Neural progenitor cell (in vitro differentiated cells): Measurements from ENCODE around the gene SRGAP2B. TPM values are rescaled to one million over a fixed set of nuclear protein-coding genes. Genes with fewer than 3 reads are reported as not detected.
"Not testable (repeated sequence)": the region's sequence is repeated elsewhere in the genome, so short reads cannot be mapped to it uniquely, and the experiment has no call there.

Experiments
- DNase-seq: peaks from one replicate; pipeline ENCODE4 v3.0.0-alpha.2; 2016; ENCODE audit warnings: low spot score
- H2AFZ ChIP-seq: fragments of 200-600 bp; sonication (generic); replicated peaks from 2 replicates; pipeline ENCODE4 v1.6.1; 2016; ENCODE audit warnings: antibody characterized with exemption
- H3F3A ChIP-seq: fragments of 200-600 bp; sonication (generic); 2 replicates; pipeline ENCODE4 v1.6.1; 2016; ENCODE audit warnings: antibody characterized with exemption, low read depth
- H3K27ac ChIP-seq: fragments of 200-600 bp; sonication (generic); 2 replicates; pipeline ENCODE4 v1.5.1; 2016; ENCODE audit warnings: mild to moderate bottlenecking
- H3K27me3 ChIP-seq: fragments of 200-600 bp; sonication (generic); 2 replicates; pipeline ENCODE4 v1.6.1; 2016; ENCODE audit warnings: mild to moderate bottlenecking, moderate library complexity
- H3K36me3 ChIP-seq: fragments of 200-600 bp; sonication (generic); 2 replicates; pipeline ENCODE4 v1.5.1; 2016
- H3K4me1 ChIP-seq: fragments of 200-600 bp; sonication (generic); 2 replicates; pipeline ENCODE4 v1.6.1; 2016; ENCODE audit warnings: mixed run types
- H3K4me2 ChIP-seq: fragments of 200-600 bp; sonication (generic); 2 replicates; pipeline ENCODE4 v1.6.1; 2016
- H3K4me3 ChIP-seq: fragments of 200-600 bp; sonication (generic); 2 replicates; pipeline ENCODE4 v1.5.1; 2016
- H3K79me2 ChIP-seq: fragments of 200-600 bp; sonication (generic); 2 replicates; pipeline ENCODE4 v1.6.1; 2016; ENCODE audit warnings: low read depth
- H3K9ac ChIP-seq: fragments of 200-600 bp; sonication (generic); 2 replicates; pipeline ENCODE4 v1.6.1; 2016
- H3K9me3 ChIP-seq: fragments of 200-600 bp; sonication (generic); 2 replicates; pipeline ENCODE4 v1.5.1; 2016; ENCODE audit warnings: low read depth
- H4K20me1 ChIP-seq: fragments of 200-600 bp; sonication (generic); 2 replicates; pipeline ENCODE4 v1.6.1; 2016; ENCODE audit warnings: low read depth
- H3K27ac Mint-ChIP-seq: 3 replicates; pipeline ENCODE4 v1.8.0; 2021; ENCODE audit warnings: mixed read lengths
- H3K27me3 Mint-ChIP-seq: 2 replicates; pipeline ENCODE4 v1.8.0; 2022; ENCODE audit warnings: low read depth, mild to moderate bottlenecking, inconsistent platforms, moderate library complexity, mixed read lengths; ENCODE audit not compliant: insufficient read depth
- H3K36me3 Mint-ChIP-seq: 3 replicates; pipeline ENCODE4 v1.8.0; 2021; ENCODE audit warnings: mixed read lengths
- H3K4me1 Mint-ChIP-seq: 3 replicates; pipeline ENCODE4 v1.8.0; 2021; ENCODE audit warnings: mixed read lengths
- H3K4me3 Mint-ChIP-seq: 3 replicates; pipeline ENCODE4 v1.8.0; 2021; ENCODE audit warnings: mild to moderate bottlenecking, moderate library complexity, mixed read lengths
- H3K9me3 Mint-ChIP-seq: 3 replicates; pipeline ENCODE4 v1.8.0; 2020; ENCODE audit warnings: mixed read lengths
- total RNA-seq: library from RNA; depleted of rRNA; stranded (reverse); fragments of >200 nt; gene quantifications from 2 replicates; pipeline ENCODE4 v1.2.3, GENCODE V29; 2015; ENCODE audit warnings: low replicate concordance

Gene SRGAP2B
- total RNA-seq, 1 donor from 2014 or later: 19.1 TPM

DNA sequence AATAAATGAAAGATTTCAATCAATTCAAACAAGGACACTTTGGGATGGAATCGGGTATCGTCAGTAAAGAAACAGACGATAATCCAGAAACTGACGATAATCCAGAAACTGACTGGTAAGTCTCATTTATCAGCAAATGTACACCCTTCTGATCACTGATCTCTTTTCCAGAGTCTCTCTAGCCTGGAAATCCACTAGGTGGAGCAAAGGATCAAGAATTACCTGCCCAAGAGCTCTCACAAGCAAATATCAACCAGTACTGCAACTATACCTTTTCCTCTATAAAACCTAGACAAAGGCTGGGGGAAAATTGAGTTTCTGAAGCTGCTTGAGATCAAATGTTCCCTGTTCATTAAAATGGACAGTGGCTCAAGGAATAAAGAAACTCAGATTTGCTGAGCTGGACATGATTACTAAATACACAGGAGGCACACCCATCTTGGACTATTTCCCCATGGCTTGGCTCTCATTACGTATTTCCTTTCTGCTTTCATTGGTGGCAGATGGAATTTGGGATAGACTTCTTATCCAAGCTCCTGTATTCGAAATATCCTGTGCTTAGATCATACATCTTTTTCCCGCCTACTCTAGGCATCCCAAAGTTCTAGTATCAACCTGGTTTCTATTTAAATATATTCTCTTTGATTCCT is 29.0 kb upstream of the SRGAP2B start:
- not testable (repeated sequence) for H2AFZ ChIP-seq, H3K36me3 Mint-ChIP-seq, H3K27ac Mint-ChIP-seq, H3K4me3 ChIP-seq, H3K27ac ChIP-seq, H3K27me3 ChIP-seq, H3K9me3 Mint-ChIP-seq, H3K4me1 ChIP-seq, H3K27me3 Mint-ChIP-seq, H3K4me3 Mint-ChIP-seq, H3K79me2 ChIP-seq, H4K20me1 ChIP-seq, H3K36me3 ChIP-seq, H3K4me2 ChIP-seq, H3K9ac ChIP-seq, H3K4me1 Mint-ChIP-seq, H3F3A ChIP-seq, DNase-seq, H3K9me3 ChIP-seq

DNA sequence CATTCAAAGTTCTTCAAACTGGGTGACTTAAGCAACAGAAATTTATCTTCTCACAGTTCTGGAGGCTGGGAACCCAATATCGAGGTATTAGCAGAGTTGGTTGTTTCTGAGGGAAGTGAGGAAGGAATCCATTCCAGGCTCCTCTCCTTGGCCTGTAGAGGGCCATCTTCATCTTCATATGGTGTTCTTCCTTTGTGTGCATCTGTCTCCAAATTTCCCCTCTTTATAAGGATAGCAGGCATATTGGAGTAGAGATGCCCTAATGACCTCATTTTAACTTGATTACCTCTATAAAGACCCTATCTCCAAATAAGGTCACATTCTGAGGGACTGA is 27.9 kb upstream of the SRGAP2B start:
- H3K4me3 Mint-ChIP-seq, H2AFZ ChIP-seq, DNase-seq, H3K4me2 ChIP-seq, H3K27me3 ChIP-seq, H3K9ac ChIP-seq, H3K27ac Mint-ChIP-seq, H3K36me3 Mint-ChIP-seq, H4K20me1 ChIP-seq, H3K27me3 Mint-ChIP-seq, H3F3A ChIP-seq, H3K27ac ChIP-seq, H3K79me2 ChIP-seq, H3K9me3 Mint-ChIP-seq, H3K36me3 ChIP-seq, H3K4me1 ChIP-seq, H3K4me3 ChIP-seq, H3K4me1 Mint-ChIP-seq, H3K9me3 ChIP-seq: not testable (repeated sequence)

GRCh38 chr1:145122344-145123061 is 27.4 kb upstream of the SRGAP2B start:
- not testable (repeated sequence) for H3K4me1 Mint-ChIP-seq, H2AFZ ChIP-seq, H3K4me2 ChIP-seq, H3F3A ChIP-seq, H3K9me3 ChIP-seq, H3K27me3 ChIP-seq, H3K36me3 Mint-ChIP-seq, H3K27ac Mint-ChIP-seq, H4K20me1 ChIP-seq, H3K4me3 ChIP-seq, H3K27ac ChIP-seq, H3K79me2 ChIP-seq, H3K4me3 Mint-ChIP-seq, H3K9ac ChIP-seq, DNase-seq, H3K4me1 ChIP-seq, H3K27me3 Mint-ChIP-seq, H3K36me3 ChIP-seq, H3K9me3 Mint-ChIP-seq

DNA sequence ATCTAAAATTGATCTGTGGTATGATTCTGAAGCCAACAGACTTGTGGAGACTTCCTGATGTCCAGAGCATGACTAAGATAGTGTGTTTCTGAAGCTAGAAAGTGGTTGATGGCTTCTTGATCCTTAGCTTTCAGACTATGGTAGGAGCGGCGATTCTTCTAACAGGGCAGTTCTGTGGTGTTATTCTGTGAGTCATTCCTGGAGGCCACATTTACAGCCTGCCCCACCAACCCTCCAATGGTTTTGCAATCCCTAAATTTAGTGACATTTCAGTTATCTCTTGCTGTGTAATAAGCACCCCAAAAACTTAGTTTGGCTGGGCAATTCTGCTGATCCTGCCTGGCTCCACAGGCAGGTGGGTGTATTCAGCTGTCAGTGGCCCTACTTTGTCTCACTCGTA is 24.7 kb upstream of the SRGAP2B start:
- not testable (repeated sequence) for H3K36me3 Mint-ChIP-seq, H3K79me2 ChIP-seq, H3K36me3 ChIP-seq, H3K27ac ChIP-seq, H3K9me3 Mint-ChIP-seq, H3K9me3 ChIP-seq, H3K4me3 Mint-ChIP-seq, H3K27me3 ChIP-seq, H3K9ac ChIP-seq, H3K4me1 Mint-ChIP-seq, H2AFZ ChIP-seq, H3K4me1 ChIP-seq, H3K4me2 ChIP-seq, H3F3A ChIP-seq, DNase-seq, H3K27ac Mint-ChIP-seq, H3K27me3 Mint-ChIP-seq, H3K4me3 ChIP-seq, H4K20me1 ChIP-seq

DNA sequence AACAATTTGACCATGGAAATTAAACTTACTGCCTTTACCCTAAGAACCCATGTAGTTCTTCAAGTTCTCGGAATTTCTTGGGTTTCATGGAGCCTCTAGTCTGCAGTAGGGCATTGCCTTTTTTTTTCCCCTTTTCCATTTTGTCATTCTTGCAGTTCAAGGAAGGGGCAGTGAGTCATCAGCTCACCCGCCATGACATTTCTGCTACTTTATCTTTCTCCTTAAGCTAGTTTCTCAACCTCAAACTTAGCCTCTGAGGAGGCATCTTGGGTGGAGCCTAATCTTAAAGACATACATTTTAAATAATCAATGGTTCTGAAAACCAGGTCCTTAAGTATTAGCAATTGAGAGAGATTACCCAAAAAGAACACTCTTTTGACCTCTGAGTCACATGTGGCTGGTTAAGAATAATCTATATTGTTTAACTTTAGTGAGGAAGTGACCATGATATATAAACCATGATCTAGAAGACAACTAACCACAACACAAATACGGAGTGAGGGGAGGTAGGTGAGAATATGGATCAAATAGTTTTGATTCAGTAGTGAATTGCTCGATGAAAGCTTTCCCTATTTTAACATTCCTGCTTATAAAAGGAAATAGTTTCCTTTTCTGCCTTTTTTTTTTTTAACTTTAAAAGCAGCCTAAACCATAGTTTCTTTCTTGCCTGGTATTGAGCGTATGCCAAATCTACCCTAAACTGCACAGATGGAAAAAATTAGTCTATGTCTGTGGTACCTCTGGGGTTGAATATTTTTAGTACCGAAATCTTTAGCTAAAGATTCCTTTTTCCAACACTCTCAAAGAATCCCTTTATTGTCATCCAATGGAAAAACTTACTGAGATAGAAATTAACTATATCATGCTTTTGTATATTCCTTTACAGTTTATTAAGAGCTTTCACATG is 20.7 kb upstream of the SRGAP2B start:
- H3K79me2 ChIP-seq, H3K36me3 ChIP-seq, H3K27ac Mint-ChIP-seq, H3K9me3 ChIP-seq, H3K27ac ChIP-seq, H3K4me3 Mint-ChIP-seq, H3K4me3 ChIP-seq, DNase-seq, H4K20me1 ChIP-seq, H3K27me3 Mint-ChIP-seq, H3K27me3 ChIP-seq, H3K4me2 ChIP-seq, H3K4me1 ChIP-seq, H2AFZ ChIP-seq, H3K9me3 Mint-ChIP-seq, H3K9ac ChIP-seq, H3K36me3 Mint-ChIP-seq, H3F3A ChIP-seq, H3K4me1 Mint-ChIP-seq: not testable (repeated sequence)

- H3K9ac ChIP-seq, H4K20me1 ChIP-seq, H3K9me3 ChIP-seq, DNase-seq, H3K36me3 ChIP-seq, H3K27me3 Mint-ChIP-seq, H3F3A ChIP-seq, H3K36me3 Mint-ChIP-seq, H3K79me2 ChIP-seq, H3K27ac Mint-ChIP-seq, H3K4me1 Mint-ChIP-seq, H2AFZ ChIP-seq, H3K27ac ChIP-seq, H3K4me3 ChIP-seq, H3K4me2 ChIP-seq, H3K9me3 Mint-ChIP-seq, H3K4me3 Mint-ChIP-seq, H3K4me1 ChIP-seq, H3K27me3 ChIP-seq: not testable (repeated sequence)
These were observed 19.5 kb upstream of the SRGAP2B start for GRCh38 chr1:145114560-145115057.

DNA sequence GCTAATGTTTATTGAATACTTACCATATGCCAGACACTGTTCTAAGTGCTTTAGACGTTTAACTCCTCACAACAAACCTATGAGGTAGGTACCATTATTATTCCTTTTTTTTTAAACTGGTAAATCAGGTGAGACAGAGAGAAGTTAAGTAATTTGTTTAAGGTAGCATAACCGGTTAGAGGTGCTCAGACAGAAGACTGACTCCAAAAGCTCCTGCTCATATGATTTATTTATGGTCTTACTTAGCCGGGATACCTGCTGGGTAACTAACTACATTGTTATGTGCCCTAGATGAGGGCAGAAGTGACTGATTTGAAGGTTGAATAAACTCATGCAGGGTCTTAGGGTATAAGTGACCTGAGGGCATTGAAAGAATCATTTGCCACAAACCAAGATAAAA is 17.6 kb upstream of the SRGAP2B start:
- H3K4me3 ChIP-seq, H3K4me2 ChIP-seq, H3K36me3 ChIP-seq, H3K4me1 Mint-ChIP-seq, H3K36me3 Mint-ChIP-seq, H3K4me1 ChIP-seq, DNase-seq, H3K27ac ChIP-seq, H3K27me3 Mint-ChIP-seq, H3K9me3 Mint-ChIP-seq, H3K9me3 ChIP-seq, H3K4me3 Mint-ChIP-seq, H3K27me3 ChIP-seq, H4K20me1 ChIP-seq, H3K9ac ChIP-seq, H2AFZ ChIP-seq, H3K27ac Mint-ChIP-seq, H3K79me2 ChIP-seq, H3F3A ChIP-seq: not testable (repeated sequence)

DNA sequence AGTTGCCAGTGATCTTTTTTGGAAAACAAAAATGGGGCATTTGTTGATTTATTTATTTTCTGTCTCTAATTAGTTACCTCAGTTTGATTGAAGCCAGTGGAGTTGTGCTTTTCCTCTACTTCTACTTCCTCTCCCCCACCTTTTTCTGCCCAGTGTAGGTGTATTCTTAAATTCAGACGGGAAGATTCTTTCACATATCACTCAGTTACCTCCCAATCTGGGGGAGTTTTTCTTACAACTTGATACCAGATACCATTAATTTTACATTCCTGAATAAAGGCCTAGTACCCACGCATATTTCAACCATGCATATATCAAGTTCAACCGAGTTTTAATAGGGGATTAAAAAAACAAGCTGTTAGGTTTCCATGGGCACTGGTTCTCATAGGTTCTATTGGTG is 16.5 kb upstream of the SRGAP2B start:
- not testable (repeated sequence) for H3K9me3 Mint-ChIP-seq, H3K4me3 ChIP-seq, DNase-seq, H3K4me2 ChIP-seq, H3K36me3 ChIP-seq, H3K79me2 ChIP-seq, H3F3A ChIP-seq, H3K4me1 ChIP-seq, H3K4me1 Mint-ChIP-seq, H3K27me3 ChIP-seq, H3K4me3 Mint-ChIP-seq, H3K36me3 Mint-ChIP-seq, H4K20me1 ChIP-seq, H3K9me3 ChIP-seq, H3K27ac Mint-ChIP-seq, H3K27ac ChIP-seq, H3K27me3 Mint-ChIP-seq, H3K9ac ChIP-seq, H2AFZ ChIP-seq
